Chondrocyte (in vitro differentiated cells): ENCODE results near the gene MPZL2. TPM values are rescaled to one million over a fixed set of nuclear protein-coding genes. Genes with fewer than 3 reads are reported as not detected.

ENCODE experiments used
- DNase-seq: peaks from one replicate; pipeline ENCODE4 v3.0.0; 2021; ENCODE audit warnings: mixed read lengths, low spot score
- H3K27ac Mint-ChIP-seq: one replicate; pipeline ENCODE4 v1.8.0; 2021; ENCODE audit warnings: mild to moderate bottlenecking, moderate library complexity, mixed read lengths; ENCODE audit not compliant: unreplicated experiment
- H3K27me3 Mint-ChIP-seq: 2 replicates; pipeline ENCODE4 v1.8.0; 2021; ENCODE audit warnings: low read depth, mixed read lengths
- H3K36me3 Mint-ChIP-seq: 2 replicates; pipeline ENCODE4 v1.8.0; 2021; ENCODE audit warnings: low read depth, mixed read lengths
- H3K4me1 Mint-ChIP-seq: 2 replicates; pipeline ENCODE4 v1.8.0; 2021; ENCODE audit warnings: low read depth, mild to moderate bottlenecking, mixed read lengths
- H3K4me3 Mint-ChIP-seq: one replicate; pipeline ENCODE4 v1.8.0; 2021; ENCODE audit warnings: mild to moderate bottlenecking, moderate library complexity, mixed read lengths; ENCODE audit not compliant: unreplicated experiment
- H3K9me3 Mint-ChIP-seq: 2 replicates; pipeline ENCODE4 v1.8.0; 2021; ENCODE audit warnings: low read depth, mixed read lengths
- CTCF ChIP-seq: fragments of 200-600 bp; sonication (generic); IDR thresholded peaks from 2 replicates; pipeline ENCODE4 v1.5.0; 2021; ENCODE audit warnings: antibody characterized with exemption, mild to moderate bottlenecking, moderate library complexity
- total RNA-seq: library from RNA; stranded (reverse); gene quantifications from 3 replicates; pipeline ENCODE4 v1.2.1, GENCODE V29; 2021

MPZL2 gene
- total RNA-seq, 1 donor from 2014 or later: not detected

DNA sequence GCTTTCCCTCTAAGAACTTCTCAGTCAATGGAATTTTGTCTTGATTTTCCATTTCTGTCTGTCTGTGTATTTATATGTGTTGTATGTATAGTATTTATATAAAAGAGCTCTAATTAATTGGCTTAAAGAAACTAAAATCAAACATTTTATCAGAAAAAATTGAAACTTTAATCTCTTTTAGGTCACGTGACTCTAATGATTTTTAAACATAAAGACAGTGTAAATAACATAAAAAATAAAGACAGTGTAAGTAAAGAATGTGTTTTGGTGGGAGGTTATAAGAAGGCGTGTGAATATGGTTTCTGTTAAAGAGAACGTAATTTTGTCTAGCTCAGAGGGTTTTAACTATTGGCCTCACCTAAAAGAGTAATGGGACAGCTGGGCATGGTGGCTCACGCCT lies 41.7 kb downstream of the MPZL2 start:
- Mint-ChIP-seq H3K4me1 (no peaks in the 10 kb centered on the region), H3K9me3 (no peaks in the 10 kb centered on the region), H3K27me3 (peaks cover 64% of the 10 kb centered on the region), H3K4me3 (no peak overlapping the region), H3K27ac (no peak overlapping the region), H3K36me3 (no peaks in the 10 kb centered on the region)
- TF ChIP-seq CTCF: no peak
- DNase-seq: no peak

DNA sequence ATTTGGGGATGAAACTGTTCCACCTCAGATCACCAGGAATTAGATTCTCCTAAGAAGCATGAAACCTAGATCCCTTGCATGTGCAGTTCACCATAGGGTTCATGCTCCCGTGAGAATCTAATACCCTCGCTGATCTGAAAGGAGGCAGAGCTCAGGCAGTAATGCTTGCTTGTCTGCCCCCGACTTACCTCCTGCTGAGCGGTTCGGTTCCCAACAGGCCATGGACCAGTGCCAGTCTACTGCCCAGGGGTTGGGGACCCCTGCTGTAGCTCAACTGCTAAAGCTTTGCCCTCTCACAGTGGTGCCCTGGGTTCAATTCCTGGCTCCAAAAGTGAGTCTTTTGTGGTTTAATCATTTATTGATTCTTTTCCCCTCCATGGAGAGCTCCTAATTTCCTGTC lies 42.7 kb downstream of the MPZL2 start:
- Mint-ChIP-seq H3K9me3 (no peaks in the 10 kb centered on the region), H3K4me3 (no peak overlapping the region), H3K27ac (no peak overlapping the region), H3K36me3 (no peaks in the 10 kb centered on the region), H3K4me1 (no peaks in the 10 kb centered on the region), H3K27me3 (peaks cover 67% of the 10 kb centered on the region)
- no peak for DNase-seq
- no peak for TF ChIP-seq CTCF

GRCh38 chr11:118219732-118220131 lies 44.4 kb downstream of the MPZL2 start:
- Mint-ChIP-seq H3K4me1 (no peaks in the 10 kb centered on the region), H3K27me3 (peaks cover 67% of the 10 kb centered on the region), H3K4me3 (no peak overlapping the region), H3K36me3 (no peaks in the 10 kb centered on the region), H3K27ac (no peak overlapping the region), H3K9me3 (no peaks in the 10 kb centered on the region)
- TF ChIP-seq CTCF: no peak
- DNase-seq: no peak

- Mint-ChIP-seq H3K9me3 (no peaks in the 10 kb centered on the region), H3K27ac (no peak overlapping the region), H3K4me1 (no peaks in the 10 kb centered on the region), H3K36me3 (no peaks in the 10 kb centered on the region), H3K4me3 (no peak overlapping the region), H3K27me3 (peaks cover 68% of the 10 kb centered on the region)
- no peak for DNase-seq
- no peak for TF ChIP-seq CTCF
Observed at GRCh38 chr11:118219244-118219643, 44.9 kb downstream of the MPZL2 start.

- Mint-ChIP-seq H3K4me3 (no peak overlapping the region), H3K36me3 (no peaks in the 10 kb centered on the region), H3K9me3 (no peaks in the 10 kb centered on the region), H3K27me3 (peaks cover 73% of the 10 kb centered on the region), H3K27ac (no peak overlapping the region), H3K4me1 (no peaks in the 10 kb centered on the region)
- TF ChIP-seq CTCF: no peak
- DNase-seq: no peak
Observed at GRCh38 chr11:118217575-118217974, 46.5 kb downstream of the MPZL2 start.
